Prostate gland (tissue), 2 donors: ENCODE measurements around the gene CMTM8. TPM values are rescaled to one million over a fixed set of nuclear protein-coding genes. Genes with fewer than 3 reads are reported as not detected.

Source experiments
- DNase-seq: peaks from one replicate; pipeline ENCODE4 v3.0.0-alpha.2; 2019; ENCODE audit warnings: low spot score
- H3K27ac ChIP-seq, 2 donors: fragments of 200-600 bp; sonication (generic); 2 replicates each; pipeline ENCODE4 v1.5.1; 2017 to 2019
- H3K27me3 ChIP-seq: fragments of 200-600 bp; sonication (generic); replicated peaks from 2 replicates; pipeline ENCODE4 v1.5.1; 2019; ENCODE audit not compliant: insufficient read depth
- H3K36me3 ChIP-seq, 2 donors: fragments of 200-600 bp; sonication (generic); 1 replicate in 1 of 2; 2 replicates in 1 of 2; pipeline versions ENCODE4 v1.5.1 to v1.8.1; 2017 to 2019
- H3K4me1 ChIP-seq: fragments of 200-600 bp; sonication (generic); replicated peaks from 2 replicates; pipeline ENCODE4 v1.5.1; 2019
- H3K4me3 ChIP-seq, 2 donors: fragments of 200-600 bp; sonication (generic); 2 replicates each; pipeline ENCODE4 v1.5.1; 2017 to 2019
- H3K9me3 ChIP-seq: fragments of 200-600 bp; sonication (generic); 2 replicates; pipeline ENCODE4 v1.5.1; 2017
- POLR2A ChIP-seq: fragments of 450-650 bp; IDR thresholded peaks from one replicate; pipeline ENCODE4 v1.6.1; 2016; ENCODE audit warnings: antibody characterized with exemption, mild to moderate bottlenecking
- POLR2AphosphoS5 ChIP-seq: sonication (generic); formaldehyde crosslinking; IDR thresholded peaks from one replicate; pipeline ENCODE4 v1.6.1; 2017; ENCODE audit warnings: antibody characterized with exemption
- WGBS: methylation state at CpG from one replicate; pipeline ENCODE4 v1.1.5; 2018; 5-methylcytosine and 5-hydroxymethylcytosine counted together
- intact Hi-C: fragments of 100-400 bp; cut with DNase I; formaldehyde crosslinking; loops from one replicate; pipeline ENCODE4 v1.14.2; 2022
- total RNA-seq, 2 donors: library from RNA; depleted of rRNA; stranded (reverse); fragments of >200 nt; gene quantifications; one replicate each; pipeline ENCODE4 v1.1.0, GENCODE V29; 2016
- TF ChIP-seq, protein P1 (sequence below), 4 experiments: fragments of 200-600 bp in 2 of 4; fragments of 450-650 bp in 2 of 4; sonication (generic) in 2 of 4; IDR thresholded peaks; 1 replicate in 3 of 4; 2 replicates in 1 of 4; pipeline ENCODE4 v1.5.1; 2016 to 2019; ENCODE audit warnings: antibody characterized with exemption in 4 of 4, mild to moderate bottlenecking in 2 of 4, moderate library complexity in 2 of 4

The CMTM8 gene
- total RNA-seq, 2 donors from 2014 or later = 28.8 to 30.3 TPM

DNA sequence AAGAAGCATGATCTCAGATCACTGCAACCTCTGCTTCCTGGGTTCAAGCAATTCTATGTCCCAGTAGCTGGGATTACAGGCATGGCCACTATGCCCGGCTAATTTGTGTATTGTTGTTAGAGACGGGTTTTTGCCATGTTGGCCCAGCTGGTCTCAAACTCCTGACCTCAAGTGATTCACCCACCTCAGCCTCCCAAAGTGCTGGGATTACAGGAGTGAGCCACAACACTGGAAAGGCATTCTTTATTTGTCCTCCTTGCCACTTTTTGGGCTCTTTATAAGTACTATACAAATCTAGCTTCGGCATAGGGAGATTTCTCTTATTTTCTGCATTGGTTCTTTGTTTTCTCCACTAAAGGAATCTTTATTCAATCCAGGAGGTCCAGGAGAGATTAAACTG lies 18.6 kb downstream of the CMTM8 start:
- no peaks in the 10 kb centered on the region for H3K36me3 ChIP-seq
- H3K4me3 ChIP-seq = no peak overlapping the region
- H3K9me3 ChIP-seq = no peaks in the 10 kb centered on the region
- WGBS = 84% methylated on average over 3 of the region's 3 CpGs
- no peak for DNase-seq
- intact Hi-C loops = no loop called here
- no peak for TF ChIP-seq POLR2A
- no peak for TF ChIP-seq POLR2AphosphoS5
- TF ChIP-seq, protein P1, sequence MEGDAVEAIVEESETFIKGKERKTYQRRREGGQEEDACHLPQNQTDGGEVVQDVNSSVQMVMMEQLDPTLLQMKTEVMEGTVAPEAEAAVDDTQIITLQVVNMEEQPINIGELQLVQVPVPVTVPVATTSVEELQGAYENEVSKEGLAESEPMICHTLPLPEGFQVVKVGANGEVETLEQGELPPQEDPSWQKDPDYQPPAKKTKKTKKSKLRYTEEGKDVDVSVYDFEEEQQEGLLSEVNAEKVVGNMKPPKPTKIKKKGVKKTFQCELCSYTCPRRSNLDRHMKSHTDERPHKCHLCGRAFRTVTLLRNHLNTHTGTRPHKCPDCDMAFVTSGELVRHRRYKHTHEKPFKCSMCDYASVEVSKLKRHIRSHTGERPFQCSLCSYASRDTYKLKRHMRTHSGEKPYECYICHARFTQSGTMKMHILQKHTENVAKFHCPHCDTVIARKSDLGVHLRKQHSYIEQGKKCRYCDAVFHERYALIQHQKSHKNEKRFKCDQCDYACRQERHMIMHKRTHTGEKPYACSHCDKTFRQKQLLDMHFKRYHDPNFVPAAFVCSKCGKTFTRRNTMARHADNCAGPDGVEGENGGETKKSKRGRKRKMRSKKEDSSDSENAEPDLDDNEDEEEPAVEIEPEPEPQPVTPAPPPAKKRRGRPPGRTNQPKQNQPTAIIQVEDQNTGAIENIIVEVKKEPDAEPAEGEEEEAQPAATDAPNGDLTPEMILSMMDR (IDR thresholded peaks at IDR 0.05) = no peak
- H3K27ac ChIP-seq = no peak overlapping the region
- no peaks in the 10 kb centered on the region for H3K4me1 ChIP-seq
- H3K27me3 ChIP-seq = no peaks in the 10 kb centered on the region

DNA sequence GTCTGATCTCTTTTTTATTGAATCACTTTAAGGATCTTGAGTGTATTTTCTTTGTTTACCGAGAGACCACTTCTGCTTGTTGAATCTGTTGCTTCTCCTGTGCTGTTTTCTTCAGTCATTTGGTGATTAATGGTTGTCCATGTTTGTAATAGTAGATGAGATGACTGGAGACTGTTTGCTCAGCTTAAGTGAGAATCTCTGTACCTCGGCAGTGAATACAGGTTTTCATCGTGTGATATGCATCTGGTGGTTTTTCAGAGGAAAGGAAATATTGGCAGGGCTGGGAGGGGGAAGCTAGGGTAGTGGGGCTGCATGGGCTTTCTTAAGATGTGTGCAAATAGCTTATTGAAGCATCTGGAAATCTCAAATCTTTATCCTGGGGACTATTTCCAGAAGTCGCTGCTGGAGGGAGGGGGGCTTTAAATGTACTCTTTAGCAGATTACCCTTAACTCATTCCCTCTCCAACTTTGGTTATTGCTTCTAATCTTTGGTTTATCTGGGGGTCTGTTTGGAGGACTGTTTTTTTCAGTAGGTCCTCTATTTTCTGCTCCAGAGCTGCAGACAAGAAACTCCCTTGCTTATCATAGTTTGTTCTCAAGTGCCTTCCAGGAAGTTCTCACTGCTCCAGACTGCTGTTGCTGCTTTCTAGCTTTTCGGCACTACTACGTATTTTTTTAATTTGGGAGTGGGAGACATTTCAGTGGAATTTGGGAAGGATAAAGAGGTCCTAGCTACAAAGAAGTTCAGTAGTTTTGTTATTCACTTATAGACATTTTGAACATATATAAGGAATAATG lies 19.4 kb downstream of the CMTM8 start:
- Histone ChIP-seq H3K27me3 (no peaks in the 10 kb centered on the region), H3K4me1 (no peaks in the 10 kb centered on the region), H3K9me3 (no peaks in the 10 kb centered on the region), H3K36me3 (no peaks in the 10 kb centered on the region), H3K4me3 (no peak overlapping the region), H3K27ac (no peak overlapping the region)
- DNase-seq = no peak
- intact Hi-C loops = no loop called here
- WGBS = 55% methylated on average over 6 of the region's 6 CpGs
- TF ChIP-seq POLR2AphosphoS5 (no peak), POLR2A (no peak)
- TF ChIP-seq, protein P1 (IDR thresholded peaks at IDR 0.05) = no peak

DNA sequence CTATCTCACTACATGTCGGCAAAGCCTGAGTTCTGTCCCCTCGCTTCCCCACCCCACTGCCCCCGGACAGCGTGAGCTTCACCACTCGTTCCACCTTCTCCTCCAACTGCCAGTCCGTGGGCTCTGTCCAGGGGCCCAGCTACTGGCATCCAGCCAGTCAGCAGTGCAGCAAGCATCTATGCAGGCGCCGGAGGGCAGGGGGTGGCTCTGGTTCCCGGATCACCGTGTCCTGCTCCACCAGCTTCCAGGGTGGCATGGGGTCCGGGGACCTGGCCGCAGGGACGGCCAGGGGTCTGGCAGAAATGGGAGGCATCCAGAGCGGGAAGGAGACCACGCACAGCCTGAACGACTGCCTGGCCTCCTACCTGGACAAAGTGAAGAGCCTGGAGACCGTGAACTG lies 20.4 kb downstream of the CMTM8 start:
- intact Hi-C loops = no loop called here
- Histone ChIP-seq H3K27ac (no peak overlapping the region), H3K36me3 (no peaks in the 10 kb centered on the region), H3K27me3 (no peaks in the 10 kb centered on the region), H3K4me1 (no peaks in the 10 kb centered on the region), H3K9me3 (no peaks in the 10 kb centered on the region), H3K4me3 (no peak overlapping the region)
- TF ChIP-seq, protein P1 (IDR thresholded peaks at IDR 0.05) = no peak
- no peak for TF ChIP-seq POLR2AphosphoS5
- no peak for TF ChIP-seq POLR2A
- 93% methylated on average over 17 of the region's 17 CpGs for WGBS
- no peak for DNase-seq

DNA sequence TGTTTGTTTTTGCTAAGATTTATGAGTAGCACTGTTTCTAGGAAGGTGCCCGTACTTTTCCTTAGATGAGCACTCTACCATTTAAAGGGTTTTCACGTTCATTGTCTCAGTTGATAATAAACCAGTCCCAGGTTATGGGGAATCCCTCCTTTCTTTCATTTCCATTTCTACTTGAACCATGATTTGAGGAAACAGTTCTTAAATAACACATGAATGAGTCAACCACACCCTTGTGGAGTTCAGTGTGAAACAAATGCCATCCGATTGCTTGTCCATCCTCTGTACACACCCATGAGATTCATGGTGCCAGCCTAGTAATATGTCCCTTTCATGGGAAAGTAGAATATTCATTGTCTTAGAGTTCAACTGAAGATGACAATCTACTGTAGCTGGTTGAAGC lies 23.1 kb downstream of the CMTM8 start:
- Histone ChIP-seq H3K27ac (no peak overlapping the region), H3K27me3 (no peaks in the 10 kb centered on the region), H3K36me3 (no peaks in the 10 kb centered on the region), H3K4me1 (no peaks in the 10 kb centered on the region), H3K4me3 (no peak overlapping the region), H3K9me3 (no peaks in the 10 kb centered on the region)
- no peak for DNase-seq
- 87% methylated on average over 3 of the region's 3 CpGs for WGBS
- intact Hi-C loops = no loop called here
- no peak for TF ChIP-seq POLR2AphosphoS5
- TF ChIP-seq, protein P1 (IDR thresholded peaks at IDR 0.05) = no peak
- no peak for TF ChIP-seq POLR2A

DNA sequence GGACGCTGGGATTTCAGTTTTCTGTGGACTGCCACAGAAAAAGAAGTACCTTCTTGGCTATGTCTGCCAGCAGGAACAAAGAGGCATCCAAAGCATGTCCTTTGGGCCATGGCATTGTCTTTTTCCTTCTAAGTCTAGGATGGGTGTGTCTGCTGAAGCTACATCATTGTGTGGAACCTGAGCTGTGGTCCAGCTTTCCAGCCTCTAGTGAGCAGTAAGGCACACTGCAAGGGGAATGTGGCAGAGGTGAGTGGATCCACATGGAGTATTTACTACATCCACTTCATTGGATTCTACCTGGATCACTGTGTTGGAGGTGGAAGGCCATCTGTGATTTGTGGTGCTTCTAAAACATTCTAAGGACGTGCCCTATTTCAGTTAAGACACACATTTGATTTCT lies 23.7 kb downstream of the CMTM8 start:
- H3K4me3 ChIP-seq = no peak overlapping the region
- TF ChIP-seq, protein P1 (IDR thresholded peaks at IDR 0.05) = no peak
- no peak for TF ChIP-seq POLR2A
- TF ChIP-seq POLR2AphosphoS5 = no peak
- WGBS = 95% methylated on average over 2 of the region's 2 CpGs
- H3K4me1 ChIP-seq = no peaks in the 10 kb centered on the region
- H3K27me3 ChIP-seq = no peaks in the 10 kb centered on the region
- H3K36me3 ChIP-seq = no peaks in the 10 kb centered on the region
- intact Hi-C loops = no loop called here
- H3K27ac ChIP-seq = no peak overlapping the region
- no peak for DNase-seq
- H3K9me3 ChIP-seq = no peaks in the 10 kb centered on the region
